HCT116 (cell line): ENCODE results near the gene CCDC9B. TPM values are rescaled to one million over a fixed set of nuclear protein-coding genes. Genes with fewer than 3 reads are reported as not detected.

Experiments
- ATAC-seq: fragments of 200-7000 bp; cut with Tn5 transposase; 2 replicates; pipeline ENCODE4 v1.9.1; 2020; ENCODE audit warnings: mild to moderate bottlenecking, moderate library complexity
- BruUV-seq: library from RNA; stranded (reverse); fragments of 400-500 nt; replicated peaks from 2 replicates; lab custom pipeline; 2021; lab: Mats Ljungman, UMichigan
- CTCF ChIA-PET: fragments of 300-600 bp; sonication (Branson Sonifier 250); formaldehyde crosslinking; loops from one replicate; lab custom pipeline; 2021; ENCODE audit warnings: antibody characterized with exemption; lab: Charles Lee
- POLR2A ChIA-PET: fragments of 300-600, 350-600 bp; sonication (Branson Sonifier 250); formaldehyde crosslinking; loops from one replicate; lab custom pipeline; 2021; ENCODE audit warnings: antibody characterized with exemption; lab: Charles Lee
- RAD21 ChIA-PET, 2 experiments: fragments of 300-600 bp; sonication (Branson Sonifier 250); formaldehyde crosslinking; loops; one replicate each; lab custom pipeline; 2023; ENCODE audit warnings: low total read pairs in 2 of 2; ENCODE audit not compliant: uncharacterized antibody in 2 of 2, unreplicated experiment in 2 of 2, low non-redundant PET in 1 of 2; lab: Charles Lee
- DNase-seq: peaks from one replicate; pipeline ENCODE4 v3.0.0-alpha.2; 2010; ENCODE audit warnings: low read depth, low spot score
- H2AFZ ChIP-seq: fragments of 200-600 bp; shearing (Covaris generic), sonication (generic); 2 replicates; pipeline ENCODE4 v1.6.1; 2017; ENCODE audit warnings: low read depth, mixed run types, mixed read lengths, antibody characterized with exemption, low read length; ENCODE audit not compliant: poor library complexity, severe bottlenecking
- H3K27ac ChIP-seq: 2 replicates; pipeline ENCODE4 v1.5.1; 2012; ENCODE audit warnings: low read depth, low read length
- H3K27me3 ChIP-seq: fragments of 200-600 bp; sonication (generic); 2 replicates; pipeline ENCODE4 v1.6.1; 2016; ENCODE audit warnings: mixed run types, low read length, mixed read lengths; ENCODE audit not compliant: insufficient read depth
- H3K36me3 ChIP-seq, 2 experiments: fragments of 200-500 bp in 1 of 2; fragments of 200-600 bp in 1 of 2; sonication (Bioruptor generic) in 1 of 2; sonication (generic) in 1 of 2; 2 replicates each; pipeline versions ENCODE4 v1.5.1 to v1.6.1; 2014 to 2016; ENCODE audit warnings: low read length in 2 of 2, inconsistent platforms in 1 of 2, mixed read lengths in 1 of 2, mixed run types in 1 of 2; ENCODE audit not compliant: insufficient read depth in 2 of 2, control insufficient read depth in 1 of 2
- H3K4me1 ChIP-seq, 2 experiments: fragments of 200-600 bp in 1 of 2; sonication (generic) in 1 of 2; 2 replicates each; pipeline versions ENCODE4 v1.5.1 to v1.6.1; 2012 to 2017; ENCODE audit warnings: low read length in 2 of 2, inconsistent platforms in 1 of 2, mild to moderate bottlenecking in 1 of 2, mixed read lengths in 1 of 2, mixed run types in 1 of 2, moderate library complexity in 1 of 2; ENCODE audit not compliant: insufficient read depth in 2 of 2, control insufficient read depth in 1 of 2
- H3K4me2 ChIP-seq: fragments of 200-600 bp; sonication (generic); 2 replicates; pipeline ENCODE4 v1.6.1; 2017; ENCODE audit warnings: mixed run types, low read length, mixed read lengths
- H3K4me3 ChIP-seq, 2 experiments: fragments of 200-600 bp in 1 of 2; sonication (generic) in 1 of 2; replicated peaks in 1 of 2; 2 replicates each; pipeline ENCODE4 v1.5.1; 2011 to 2016; ENCODE audit warnings: low read length in 2 of 2, control low read depth in 1 of 2, low read depth in 1 of 2, mild to moderate bottlenecking in 1 of 2, mixed read lengths in 1 of 2, mixed run types in 1 of 2
- H3K79me2 ChIP-seq: fragments of 200-600 bp; sonication (generic); 2 replicates; pipeline ENCODE4 v1.6.1; 2017; ENCODE audit warnings: mild to moderate bottlenecking, mixed run types, low read length, moderate library complexity, mixed read lengths; ENCODE audit not compliant: insufficient read depth
- H3K9ac ChIP-seq: fragments of 200-600 bp; sonication (generic); 2 replicates; pipeline ENCODE4 v1.6.1; 2016; ENCODE audit warnings: low read length, mixed read lengths
- H3K9me2 ChIP-seq: fragments of 200-600 bp; sonication (generic), shearing (Covaris generic); 2 replicates; pipeline ENCODE4 v1.6.1; 2017; ENCODE audit warnings: mixed run types, mild to moderate bottlenecking, moderate library complexity; ENCODE audit not compliant: insufficient read depth
- H3K9me3 ChIP-seq, 2 experiments: fragments of 200-500 bp in 1 of 2; fragments of 200-600 bp in 1 of 2; sonication (Bioruptor generic) in 1 of 2; sonication (generic) in 1 of 2; 2 replicates each; pipeline ENCODE4 v1.6.1; 2014 to 2017; ENCODE audit warnings: low read length in 2 of 2, mixed read lengths in 2 of 2, inconsistent platforms in 1 of 2, low read depth in 1 of 2, mild to moderate bottlenecking in 1 of 2, mixed run types in 1 of 2, moderate library complexity in 1 of 2; ENCODE audit not compliant: control insufficient read depth in 1 of 2, insufficient read depth in 1 of 2
- H4K20me1 ChIP-seq: fragments of 200-600 bp; sonication (generic), shearing (Covaris generic); 2 replicates; pipeline ENCODE4 v1.6.1; 2017; ENCODE audit warnings: mixed run types, mild to moderate bottlenecking, moderate library complexity; ENCODE audit not compliant: insufficient read depth
- ATF3 ChIP-seq: IDR thresholded peaks from 2 replicates; pipeline ENCODE4 v1.6.1; 2012
- CEBPB ChIP-seq: IDR thresholded peaks from 2 replicates; pipeline ENCODE4 v1.6.1; 2012; ENCODE audit warnings: low read depth
- POLR2A ChIP-seq: IDR thresholded peaks from 2 replicates; pipeline ENCODE4 v1.7.0; 2011; ENCODE audit warnings: borderline replicate concordance; ENCODE audit not compliant: insufficient read depth, insufficient read length; ENCODE audit errors: extremely low read depth
- POLR2AphosphoS5 ChIP-seq: IDR thresholded peaks from 2 replicates; pipeline ENCODE4 v1.6.1; 2011; ENCODE audit warnings: mild to moderate bottlenecking, low read depth, low read length, moderate library complexity
- RAD21 ChIP-seq: IDR thresholded peaks from 2 replicates; pipeline ENCODE4 v1.6.1; 2012; ENCODE audit warnings: low read depth, mild to moderate bottlenecking
- YY1 ChIP-seq: IDR thresholded peaks from 2 replicates; pipeline ENCODE4 v1.6.1; 2011; ENCODE audit warnings: low read length, low read depth, moderate library complexity, mild to moderate bottlenecking; ENCODE audit not compliant: insufficient replicate concordance; ENCODE audit errors: extremely low read depth
- ZBTB33 ChIP-seq: IDR thresholded peaks from 2 replicates; pipeline ENCODE4 v1.6.1; 2011; ENCODE audit warnings: mild to moderate bottlenecking, low read length, moderate library complexity; ENCODE audit not compliant: insufficient replicate concordance; ENCODE audit errors: extremely low read depth
- ZNF274 ChIP-seq: fragments of 200-500 bp; sonication (Bioruptor generic); IDR thresholded peaks from 2 replicates; pipeline ENCODE4 v1.6.1; 2014; ENCODE audit warnings: mild to moderate bottlenecking, low read depth, low read length, inconsistent platforms
- intact Hi-C: fragments of 100-400 bp; cut with micrococcal nuclease; formaldehyde crosslinking; loops from 2 replicates; pipeline ENCODE4 v1.10.0; 2022
- total RNA-seq: library from RNA; stranded (reverse); gene quantifications from one replicate; pipeline ENCODE4 v1.2.1, GENCODE V29; 2021; ENCODE audit not compliant: unreplicated experiment

The CCDC9B gene
- total RNA-seq, 1 experiment from 2014 or later, result 15.6 TPM

- TF ChIP-seq POLR2A, result no peak
- TF ChIP-seq RAD21, result no peak
- TF ChIP-seq ZNF274, result no peak
- no peak for TF ChIP-seq POLR2AphosphoS5
- no peak for TF ChIP-seq ATF3
- no peak for TF ChIP-seq CEBPB
- H3K79me2 ChIP-seq, result no peaks in the 10 kb centered on the region
- no peak overlapping the region for H3K4me3 ChIP-seq
- H3K4me1 ChIP-seq, result peaks cover 2 to 14% of the 10 kb centered on the region in 2 experiments; a peak in 1 of 4 replicates
- no TSS peak for BruUV-seq
- no peak for DNase-seq
- ATAC-seq, result no peak
- H3K9ac ChIP-seq, result no peak overlapping the region
- POLR2A ChIA-PET, result no interaction called here
- H3K27ac ChIP-seq, result no peak overlapping the region
- H3K9me2 ChIP-seq, result no peaks in the 10 kb centered on the region
- H3K4me2 ChIP-seq, result no peak overlapping the region
- no peak overlapping the region for H2AFZ ChIP-seq
- no peaks in the 10 kb centered on the region for H3K9me3 ChIP-seq
- CTCF ChIA-PET, result interaction anchor here (0.8 to 9.7 kb wide), 7 partner anchors 16 to 115 kb away, joined by 3 to 134 read pairs (median 4); partner anchors contain the start of gene INAFM2
- 0 out of 2 replicates have a peak, but pooled peaks cover 6% of the 10 kb centered on the region for H3K27me3 ChIP-seq
- no peaks in the 10 kb centered on the region for H4K20me1 ChIP-seq
- H3K36me3 ChIP-seq, result no peaks in the 10 kb centered on the region
- intact Hi-C loops, result no loop called here
- RAD21 ChIA-PET, result interaction anchor here in 1 of 2 experiments (3.5 kb wide), 1 partner anchor 28 kb away, joined by 18 read pairs; no protein-coding TSS in a partner anchor
Measured at GRCh38 chr15:40306908-40307307, 33.8 kb downstream of the CCDC9B start.

- DNase-seq (no peak), ATAC-seq (no peak)
- H3K4me3 ChIP-seq, result no peak overlapping the region
- BruUV-seq, result no TSS peak
- peaks cover 2 to 14% of the 10 kb centered on the region in 2 experiments; a peak in 1 of 4 replicates for H3K4me1 ChIP-seq
- no peaks in the 10 kb centered on the region for H3K36me3 ChIP-seq
- RAD21 ChIA-PET, result no interaction called here
- no peak overlapping the region for H3K27ac ChIP-seq
- no peaks in the 10 kb centered on the region for H3K79me2 ChIP-seq
- H3K4me2 ChIP-seq, result no peak overlapping the region
- CTCF ChIA-PET, result interaction anchor here (1.2 to 9.7 kb wide), 2 partner anchors 17 to 27 kb away, joined by 3 to 134 read pairs; partner anchors contain the start of gene INAFM2
- no peak overlapping the region for H3K9ac ChIP-seq
- no peaks in the 10 kb centered on the region for H4K20me1 ChIP-seq
- H3K27me3 ChIP-seq, result 0 out of 2 replicates have a peak, but pooled peaks cover 4% of the 10 kb centered on the region
- POLR2A ChIA-PET, result no interaction called here
- H3K9me2 ChIP-seq, result no peaks in the 10 kb centered on the region
- TF ChIP-seq ZBTB33 (no peak), ATF3 (no peak), YY1 (no peak), ZNF274 (no peak)
- no peak overlapping the region for H2AFZ ChIP-seq
- intact Hi-C loops, result no loop called here
- H3K9me3 ChIP-seq, result no peaks in the 10 kb centered on the region
Measured at GRCh38 chr15:40306371-40306770, 34.4 kb downstream of the CCDC9B start.
